Measurements from ENCODE around the gene TEKT5. TPM values are rescaled to one million over a fixed set of nuclear protein-coding genes. Genes with fewer than 3 reads are reported as not detected.
A peak's percentile ranks its signal among the peaks of the same experiment; 100 is the strongest.
"Not testable (repeated sequence)": the region's sequence is repeated elsewhere in the genome, so short reads cannot be mapped to it uniquely, and the experiment has no call there.

Gene TEKT5
- total RNA-seq, 1 donor from 2014 or later: 1.0 TPM

GRCh38 chr16:10631886-10632285 is 62.8 kb downstream of the TEKT5 start:
- no peak for DNase-seq

- DNase-seq: no peak
Observed at GRCh38 chr16:10629592-10629963, 65.2 kb downstream of the TEKT5 start.

- no peak for DNase-seq
Observed at GRCh38 chr16:10625595-10626357, 69.0 kb downstream of the TEKT5 start.

- no peak for DNase-seq
Observed at GRCh38 chr16:10624527-10624926, 70.2 kb downstream of the TEKT5 start.

GRCh38 chr16:10623059-10623458 is 71.7 kb downstream of the TEKT5 start:
- DNase-seq: no peak

GRCh38 chr16:10622036-10622921 is 72.5 kb downstream of the TEKT5 start:
- peak; percentile 76 for DNase-seq

- not testable (repeated sequence) for DNase-seq
Observed at GRCh38 chr16:10621216-10621949, 73.3 kb downstream of the TEKT5 start.

- no peak for DNase-seq
Observed at GRCh38 chr16:10620120-10620519, 74.6 kb downstream of the TEKT5 start.

- DNase-seq: peak; percentile 76
Observed at GRCh38 chr16:10619271-10619849, 75.4 kb downstream of the TEKT5 start.

- DNase-seq: no peak
Observed at GRCh38 chr16:10618710-10619209, 76.0 kb downstream of the TEKT5 start.

- DNase-seq: no peak
Observed at GRCh38 chr16:10617662-10618420, 76.9 kb downstream of the TEKT5 start.

GRCh38 chr16:10616756-10617640 is 77.7 kb downstream of the TEKT5 start:
- DNase-seq: peak; percentile 89

- no peak for DNase-seq
Observed at GRCh38 chr16:10616419-10616755, 78.3 kb downstream of the TEKT5 start.

- no peak for DNase-seq
Observed at GRCh38 chr16:10614685-10615084, 80.0 kb downstream of the TEKT5 start.

GRCh38 chr16:10613785-10614485 is 80.8 kb downstream of the TEKT5 start:
- DNase-seq: no peak

GRCh38 chr16:10612649-10613179 is 82.0 kb downstream of the TEKT5 start:
- no peak for DNase-seq

- no peak for DNase-seq
Observed at GRCh38 chr16:10611825-10612342, 82.8 kb downstream of the TEKT5 start.

- no peak for DNase-seq
Observed at GRCh38 chr16:10610499-10611184, 84.1 kb downstream of the TEKT5 start.

- DNase-seq: peak; percentile 66
Observed at GRCh38 chr16:10609402-10609774, 85.3 kb downstream of the TEKT5 start.

Measured in tongue (tissue), 2 donors.